GM21723 (cell line): ENCODE measurements around the gene IFT122.
"Not testable (repeated sequence)": the region's sequence is repeated elsewhere in the genome, so short reads cannot be mapped to it uniquely, and the experiment has no call there.

Source experiments
- ATAC-seq: cut with Tn5 transposase; IDR thresholded peaks from one replicate; pipeline ENCODE4 v1.9.1; 2021; ENCODE audit warnings: mild to moderate bottlenecking, moderate library complexity; ENCODE audit not compliant: unreplicated experiment

Gene IFT122

GRCh38 chr3:129493206-129493605, 53.2 kb downstream of the IFT122 start:
- ATAC-seq: no peak

GRCh38 chr3:129494499-129494898, 54.5 kb downstream of the IFT122 start:
- ATAC-seq: not testable (repeated sequence)

GRCh38 chr3:129495006-129495639, 55.1 kb downstream of the IFT122 start:
- ATAC-seq: not testable (repeated sequence)

DNA sequence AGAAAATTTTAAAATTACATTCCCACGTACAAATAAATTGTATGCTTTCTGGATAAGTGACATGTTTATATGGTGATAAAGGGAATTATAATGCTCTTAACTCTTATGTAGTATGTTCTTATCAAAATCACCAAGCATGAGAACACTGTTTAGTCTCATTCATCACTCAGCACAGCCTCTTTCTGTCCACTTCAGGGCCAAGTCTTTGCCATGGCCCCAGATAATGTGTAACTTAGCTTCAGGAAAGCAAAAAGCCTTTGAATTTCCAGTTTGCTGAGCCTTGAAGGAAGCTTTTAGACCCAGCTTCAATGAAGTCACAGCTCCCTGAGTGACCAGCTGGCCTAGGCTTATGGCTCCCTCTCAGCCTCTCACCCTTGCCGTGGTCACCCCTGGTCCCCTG, 57.9 kb downstream of the IFT122 start:
- ATAC-seq: not testable (repeated sequence)

- not testable (repeated sequence) for ATAC-seq
Observed at GRCh38 chr3:129498603-129499488, 58.8 kb downstream of the IFT122 start.

GRCh38 chr3:129499604-129500333, 59.7 kb downstream of the IFT122 start:
- not testable (repeated sequence) for ATAC-seq

DNA sequence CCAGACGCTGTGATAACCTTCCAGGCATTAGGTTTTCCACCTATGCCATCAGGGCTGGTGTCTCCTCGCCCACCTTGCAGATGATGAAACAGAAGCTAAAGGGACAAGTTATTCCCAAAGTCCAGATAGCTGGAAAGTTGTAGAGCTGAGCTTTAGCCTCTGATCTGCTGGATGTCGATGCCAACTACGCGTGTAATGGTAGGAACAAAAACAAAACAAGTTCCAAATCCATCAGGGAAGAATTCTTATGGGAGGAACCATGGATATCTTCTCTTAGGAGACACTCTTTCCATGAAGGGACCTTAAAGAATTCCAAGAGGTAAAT, 60.3 kb downstream of the IFT122 start:
- no peak for ATAC-seq

- no peak for ATAC-seq
Observed at GRCh38 chr3:129501630-129502029, 61.6 kb downstream of the IFT122 start.

DNA sequence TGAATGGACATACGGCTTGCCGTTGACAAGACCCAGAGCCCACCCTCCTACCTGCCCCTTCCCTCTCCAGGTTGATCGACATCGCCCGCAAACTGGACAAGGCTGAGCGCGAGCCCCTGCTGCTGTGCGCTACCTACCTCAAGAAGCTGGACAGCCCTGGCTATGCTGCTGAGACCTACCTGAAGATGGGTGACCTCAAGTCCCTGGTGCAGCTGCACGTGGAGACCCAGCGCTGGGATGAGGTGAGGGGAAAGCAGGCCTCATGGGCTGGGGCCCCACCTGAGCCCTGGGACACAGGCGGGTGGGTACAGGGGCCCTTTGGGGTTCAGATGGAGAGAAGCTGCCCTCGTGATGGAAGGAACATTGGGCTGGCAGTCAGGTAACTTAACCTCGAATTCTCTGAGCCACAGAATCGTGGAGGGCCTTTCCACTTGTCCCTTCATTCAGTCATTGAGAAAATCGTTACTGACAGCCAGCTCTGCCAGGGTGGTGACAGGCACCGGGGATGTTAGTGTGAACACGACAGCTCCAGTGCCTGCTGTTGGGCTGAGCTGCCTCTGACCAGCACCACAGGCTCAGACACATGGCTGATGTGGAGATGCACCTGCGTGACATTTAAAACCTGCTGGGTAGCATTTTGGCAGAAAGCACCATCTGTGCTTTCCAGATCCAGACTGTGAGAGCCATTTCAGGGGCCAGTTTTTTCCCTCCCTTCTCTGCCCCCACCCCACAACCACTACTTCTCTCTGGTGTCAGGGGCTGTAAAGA, 62.8 kb downstream of the IFT122 start:
- ATAC-seq: no peak

DNA sequence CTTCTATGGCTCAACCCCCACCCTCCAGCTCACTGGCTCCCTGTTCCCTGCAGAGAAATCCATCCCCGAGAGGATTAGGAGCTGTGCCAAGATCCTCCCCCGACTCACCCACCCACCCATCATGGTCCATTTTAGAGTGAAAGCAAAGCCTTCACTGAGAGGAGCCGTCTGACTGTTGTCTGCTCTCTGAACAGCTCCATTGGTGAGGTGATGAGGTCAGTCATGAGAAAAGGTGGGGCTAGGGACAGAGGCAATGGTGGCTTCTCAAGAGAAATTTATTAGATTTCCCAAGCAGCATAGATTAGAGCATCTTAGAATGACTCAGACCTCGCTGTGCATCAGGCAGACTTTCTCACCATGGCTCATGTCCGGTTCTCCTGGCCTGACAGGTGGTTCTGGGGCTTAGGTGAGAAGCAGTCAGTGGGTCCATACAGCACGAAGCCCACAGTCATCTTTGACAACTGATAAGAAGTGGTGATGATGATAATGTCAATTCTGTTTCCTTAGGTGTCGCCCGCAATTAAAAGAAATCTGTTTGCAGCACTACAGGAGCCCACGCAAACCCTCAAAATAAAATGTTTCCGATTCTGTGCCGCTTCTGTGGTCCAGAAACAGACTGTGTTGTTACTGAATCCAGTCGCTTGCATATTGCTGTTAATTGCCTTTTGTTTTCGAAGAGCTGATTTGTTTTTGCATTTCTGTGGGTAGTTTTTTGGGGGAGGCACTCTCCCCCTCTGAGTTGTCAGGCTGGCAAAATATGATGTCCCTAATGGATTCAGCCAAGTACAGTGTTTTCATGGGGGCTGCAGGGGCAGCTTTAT, 63.7 kb downstream of the IFT122 start:
- ATAC-seq: no peak

DNA sequence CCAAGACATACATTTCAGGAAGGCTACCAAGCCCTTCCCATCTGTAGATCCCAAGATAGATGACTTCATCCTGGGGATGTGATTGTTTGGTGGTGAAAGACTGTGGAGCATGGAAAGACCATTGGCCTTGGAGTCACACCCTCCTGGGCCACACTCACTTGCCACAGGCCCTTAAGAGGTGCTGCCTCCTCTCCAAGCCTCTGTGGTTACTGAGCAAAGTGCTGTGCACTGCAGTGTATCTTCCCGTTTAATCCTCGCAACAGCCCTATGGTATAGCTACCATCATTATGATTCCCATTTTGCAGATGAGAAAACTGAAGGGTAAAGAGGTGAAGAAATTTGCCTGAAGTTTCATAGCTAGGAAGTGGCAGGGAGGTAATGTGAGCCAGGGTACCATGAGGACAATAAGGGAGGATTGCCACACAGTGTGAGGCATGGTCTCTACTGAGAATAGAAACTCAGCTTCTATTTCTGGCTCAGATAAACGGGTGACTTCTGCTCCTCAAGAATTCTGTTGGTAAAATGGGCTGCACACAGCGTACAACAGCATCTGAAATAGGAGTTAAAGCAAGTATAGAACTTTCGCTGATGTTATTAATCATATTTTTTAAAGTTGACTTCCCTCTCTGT, 64.6 kb downstream of the IFT122 start:
- ATAC-seq: no peak

- no peak for ATAC-seq
Observed at GRCh38 chr3:129505341-129505740, 65.3 kb downstream of the IFT122 start.

- no peak for ATAC-seq
Observed at GRCh38 chr3:129506231-129506742, 66.3 kb downstream of the IFT122 start.

- ATAC-seq: no peak
Observed at GRCh38 chr3:129507181-129507831, 67.3 kb downstream of the IFT122 start.

- ATAC-seq: no peak
Observed at GRCh38 chr3:129512595-129512994, 72.6 kb downstream of the IFT122 start.

DNA sequence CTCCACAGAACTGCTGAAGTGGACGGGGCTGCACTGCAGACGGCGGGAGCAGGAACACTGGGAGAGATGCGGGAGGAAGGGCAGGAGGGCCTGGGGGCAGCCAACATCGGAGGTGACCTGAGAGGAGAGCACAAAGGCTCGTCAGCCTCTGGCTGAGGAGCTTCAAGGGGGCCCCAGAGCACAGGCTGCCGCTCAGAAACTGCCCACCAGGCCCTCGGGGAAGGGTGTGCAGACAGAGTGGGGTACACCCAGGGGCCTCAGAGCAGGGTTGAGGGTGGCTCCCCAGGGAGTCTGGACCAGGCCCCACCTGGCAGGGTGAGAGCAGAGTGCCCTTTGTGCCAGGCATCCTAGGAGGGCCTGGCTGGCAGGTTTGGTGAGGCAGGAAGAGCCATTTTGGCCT, 73.7 kb downstream of the IFT122 start:
- ATAC-seq: no peak

DNA sequence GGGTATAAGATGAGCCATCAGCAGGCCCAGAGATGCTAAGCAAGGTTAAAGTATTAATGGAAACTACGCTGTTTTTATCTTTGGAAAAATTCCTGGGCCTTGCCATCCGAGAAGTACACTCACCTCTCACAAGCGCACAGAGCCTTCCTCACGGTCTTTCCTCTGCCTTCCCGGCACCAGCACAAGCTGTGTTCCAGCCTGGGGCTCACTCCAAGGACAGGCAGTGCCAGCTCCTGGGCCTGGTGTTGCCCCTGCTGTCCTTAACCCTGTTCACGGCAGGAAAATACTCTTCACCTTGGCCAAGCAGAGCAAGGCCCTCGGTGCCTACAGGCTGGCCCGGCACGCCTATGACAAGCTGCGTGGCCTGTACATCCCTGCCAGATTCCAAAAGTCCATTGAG, 74.1 kb downstream of the IFT122 start:
- ATAC-seq: no peak

DNA sequence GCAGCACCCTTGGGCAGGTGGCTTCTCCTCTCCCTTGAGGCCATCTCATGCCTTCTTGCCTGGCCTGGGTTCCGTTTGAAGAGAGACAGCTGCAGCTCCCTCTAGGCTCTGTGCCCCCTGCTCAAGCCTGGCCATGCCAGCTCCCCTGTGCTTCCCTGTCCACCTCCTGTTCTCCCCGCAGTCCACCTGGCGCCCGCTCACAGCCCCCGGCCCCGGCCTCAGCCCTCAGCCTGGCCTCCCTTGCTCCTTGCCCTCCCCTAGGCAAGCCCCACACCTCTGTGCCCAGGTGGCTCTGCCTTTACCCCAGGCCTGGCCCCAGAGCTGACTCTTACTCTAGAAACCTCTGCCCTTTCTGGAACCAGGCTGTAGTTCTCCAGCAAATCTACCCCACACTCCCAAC, 74.5 kb downstream of the IFT122 start:
- ATAC-seq: no peak
